Activated B cell treated with CpG ODN at 0.5 μM for 24 hours (primary cell): Measurements from ENCODE around the gene RNF214. TPM values are rescaled to one million over a fixed set of nuclear protein-coding genes. Genes with fewer than 3 reads are reported as not detected.

ENCODE experiments used
- ATAC-seq: fragments of 200-7000 bp; cut with Tn5 transposase; one replicate; pipeline ENCODE4 v1.10.0; 2021; ENCODE audit warnings: low read depth, mild to moderate bottlenecking, moderate library complexity
- CTCF ChIA-PET: fragments of 350-600 bp; sonication (Branson Sonifier 250); formaldehyde crosslinking; loops from one replicate; lab custom pipeline; 2021; ENCODE audit warnings: antibody characterized with exemption; lab: Charles Lee
- POLR2A ChIA-PET: fragments of 350-600 bp; sonication (Branson Sonifier 250); formaldehyde crosslinking; loops from one replicate; lab custom pipeline; 2021; ENCODE audit warnings: antibody characterized with exemption; lab: Charles Lee
- DNase-seq: peaks from one replicate; pipeline ENCODE4 v3.0.0; 2022
- H3K27ac Mint-ChIP-seq: one replicate; pipeline ENCODE4 v1.8.0; 2020; ENCODE audit warnings: mixed read lengths
- H3K27me3 Mint-ChIP-seq: one replicate; pipeline ENCODE4 v1.8.0; 2021; ENCODE audit warnings: mixed read lengths
- H3K36me3 Mint-ChIP-seq: one replicate; pipeline ENCODE4 v1.8.0; 2021; ENCODE audit warnings: low read depth, mixed read lengths
- H3K4me1 Mint-ChIP-seq: one replicate; pipeline ENCODE4 v1.8.0; 2021; ENCODE audit warnings: mixed read lengths
- H3K4me3 Mint-ChIP-seq: one replicate; pipeline ENCODE4 v1.8.0; 2020; ENCODE audit warnings: mild to moderate bottlenecking, mixed read lengths
- H3K9me3 Mint-ChIP-seq: one replicate; pipeline ENCODE4 v1.8.0; 2020; ENCODE audit warnings: mixed read lengths
- CTCF ChIP-seq: fragments of 200-600 bp; IDR thresholded peaks from one replicate; pipeline ENCODE4 v1.8.0; 2022; ENCODE audit warnings: antibody characterized with exemption, mild to moderate bottlenecking
- intact Hi-C: fragments of 100-400 bp; cut with micrococcal nuclease; formaldehyde crosslinking; loops from one replicate; pipeline ENCODE4 v1.15.1; 2024
- total RNA-seq: library from RNA; stranded (reverse); gene quantifications from 2 replicates; pipeline ENCODE4 v1.2.3, GENCODE V29; 2022

The RNF214 gene
- total RNA-seq, 1 donor from 2014 or later: 18.7 TPM

DNA sequence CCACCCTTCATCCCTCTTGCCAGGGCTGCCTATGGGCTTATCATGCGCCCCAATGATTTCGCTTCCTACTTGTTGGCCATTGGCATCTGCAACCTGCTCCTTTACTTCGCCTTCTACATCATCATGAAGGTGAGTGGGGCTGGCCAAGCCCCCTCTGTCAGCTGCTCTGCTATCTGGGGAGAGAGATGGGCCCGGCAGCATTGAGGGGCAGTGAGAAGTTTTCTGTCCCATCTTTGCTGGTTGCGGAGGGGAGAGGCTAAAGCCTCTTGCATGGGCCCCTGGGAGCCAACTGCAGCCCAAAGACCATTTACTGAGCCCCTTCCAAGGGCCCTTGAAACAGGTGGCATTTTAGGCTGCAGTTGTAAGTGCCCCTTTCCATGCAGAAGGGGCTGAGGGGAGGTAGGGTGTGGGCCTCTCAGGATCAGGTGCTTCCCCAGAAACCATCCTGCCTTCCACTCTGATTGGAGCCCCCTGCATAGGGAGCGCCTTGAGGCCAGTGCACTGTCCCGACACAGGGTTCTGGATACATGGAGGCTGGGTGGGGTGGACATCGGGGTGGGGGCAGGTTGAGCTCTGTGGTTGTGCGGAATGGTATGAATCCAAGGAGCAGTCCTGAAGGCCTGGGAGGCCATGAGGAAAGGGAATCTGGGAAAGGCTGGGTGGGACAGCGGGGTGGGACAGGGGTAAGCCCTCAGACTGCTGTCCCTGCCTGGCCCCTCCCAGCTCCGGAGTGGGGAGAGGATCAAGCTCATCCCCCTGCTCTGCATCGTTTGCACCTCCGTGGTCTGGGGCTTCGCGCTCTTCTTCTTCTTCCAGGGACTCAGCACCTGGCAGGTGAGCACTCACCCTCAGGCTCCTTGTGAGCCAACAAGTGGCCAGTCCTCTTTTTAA, 39.1 kb upstream of the RNF214 start:
- no peak for DNase-seq
- H3K4me1 Mint-ChIP-seq: peaks cover 58% of the 10 kb centered on the region
- no peak overlapping the region for H3K4me3 Mint-ChIP-seq
- ChIA-PET POLR2A (interaction anchor here (0.8 to 2.9 kb wide), 5 partner anchors 11 to 49 kb away, joined by 3 to 12 read pairs (median 3); partner anchors contain the start of gene PAFAH1B2), CTCF (interaction anchor here (2.0 kb wide), 1 partner anchor 12 kb away, joined by 5 read pairs; no protein-coding TSS in a partner anchor)
- peaks cover 81% of the 10 kb centered on the region for H3K36me3 Mint-ChIP-seq
- intact Hi-C loops: no loop called here
- ATAC-seq: no peak
- H3K9me3 Mint-ChIP-seq: no peaks in the 10 kb centered on the region
- H3K27me3 Mint-ChIP-seq: no peaks in the 10 kb centered on the region
- TF ChIP-seq CTCF: no peak
- peak overlapping the region; percentile 61 for H3K27ac Mint-ChIP-seq

- POLR2A ChIA-PET: interaction anchor here (1.2 to 2.9 kb wide), 3 partner anchors 12 to 50 kb away, joined by 3 to 12 read pairs (median 3); partner anchors contain the start of gene PAFAH1B2
- Mint-ChIP-seq H3K27ac (no peak overlapping the region), H3K4me1 (peaks cover 51% of the 10 kb centered on the region), H3K4me3 (no peak overlapping the region), H3K9me3 (no peaks in the 10 kb centered on the region), H3K36me3 (peaks cover 75% of the 10 kb centered on the region), H3K27me3 (no peaks in the 10 kb centered on the region)
- no peak for DNase-seq
- no peak for TF ChIP-seq CTCF
- ATAC-seq: no peak
- intact Hi-C loops: no loop called here
- CTCF ChIA-PET: interaction anchor here (1.4 to 2.0 kb wide), 2 partner anchors 13 to 36 kb away, joined by 4 to 5 read pairs; no protein-coding TSS in a partner anchor
Measured at GRCh38 chr11:117194267-117194666, 38.2 kb upstream of the RNF214 start.

GRCh38 chr11:117195258-117195657, 37.2 kb upstream of the RNF214 start:
- H3K4me3 Mint-ChIP-seq: no peak overlapping the region
- peaks cover 41% of the 10 kb centered on the region for H3K4me1 Mint-ChIP-seq
- no peaks in the 10 kb centered on the region for H3K27me3 Mint-ChIP-seq
- ChIA-PET POLR2A (interaction anchor here (2.9 kb wide), 1 partner anchor 15 kb away, joined by 12 read pairs; no protein-coding TSS in a partner anchor), CTCF (interaction anchor here (1.4 to 3.1 kb wide), 2 partner anchors 16 to 35 kb away, joined by 4 to 13 read pairs; partner anchors contain the start of gene SIDT2)
- DNase-seq: no peak
- H3K9me3 Mint-ChIP-seq: no peaks in the 10 kb centered on the region
- no peak for TF ChIP-seq CTCF
- no peak for ATAC-seq
- intact Hi-C loops: no loop called here
- H3K36me3 Mint-ChIP-seq: peaks cover 70% of the 10 kb centered on the region
- peak overlapping the region; percentile 70 for H3K27ac Mint-ChIP-seq

GRCh38 chr11:117195761-117196160, 36.7 kb upstream of the RNF214 start:
- H3K4me1 Mint-ChIP-seq: peaks cover 41% of the 10 kb centered on the region
- ATAC-seq (no peak), DNase-seq (no peak)
- H3K36me3 Mint-ChIP-seq: peaks cover 68% of the 10 kb centered on the region
- TF ChIP-seq CTCF: no peak
- CTCF ChIA-PET: interaction anchor here (3.1 kb wide), 1 partner anchor 16 kb away, joined by 13 read pairs; the partner anchor contains the start of gene SIDT2
- intact Hi-C loops: loop anchor here (2.0 kb wide), 1 partner anchor 17 kb away; the partner anchor contains the start of gene SIDT2
- H3K4me3 Mint-ChIP-seq: no peak overlapping the region
- POLR2A ChIA-PET: interaction anchor here (1.0 to 2.9 kb wide), 3 partner anchors 16 to 22 kb away, joined by 3 to 12 read pairs (median 11); no protein-coding TSS in a partner anchor
- peak overlapping the region; percentile 66 for H3K27ac Mint-ChIP-seq
- no peaks in the 10 kb centered on the region for H3K9me3 Mint-ChIP-seq
- no peaks in the 10 kb centered on the region for H3K27me3 Mint-ChIP-seq
